Activated naive CD8-positive, alpha-beta T cell treated with anti-CD3 and anti-CD28 coated beads, Interleukin-2, amount 50 U/mL, for 24 hours (primary cell): ENCODE results near the gene EPS8L1.
A peak's percentile ranks its signal among the peaks of the same experiment; 100 is the strongest.

Source experiments
- ATAC-seq: fragments of 150-1000 bp; cut with Tn5 transposase; one replicate; pipeline ENCODE4 v1.10.0; 2021
- DNase-seq: peaks from one replicate; pipeline ENCODE4 v3.0.0; 2021
- H3K27ac Mint-ChIP-seq: one replicate; pipeline ENCODE4 v1.8.0; 2021; ENCODE audit warnings: mild to moderate bottlenecking, mixed read lengths
- H3K27me3 Mint-ChIP-seq: one replicate; pipeline ENCODE4 v1.8.0; 2021; ENCODE audit warnings: mixed read lengths
- H3K36me3 Mint-ChIP-seq: one replicate; pipeline ENCODE4 v1.8.0; 2021; ENCODE audit warnings: low read depth, mixed read lengths
- H3K4me1 Mint-ChIP-seq: one replicate; pipeline ENCODE4 v1.8.0; 2021; ENCODE audit warnings: mixed read lengths
- H3K4me3 Mint-ChIP-seq: one replicate; pipeline ENCODE4 v1.8.0; 2021; ENCODE audit warnings: mild to moderate bottlenecking, moderate library complexity, mixed read lengths
- H3K9me3 Mint-ChIP-seq: one replicate; pipeline ENCODE4 v1.8.0; 2021; ENCODE audit warnings: mixed read lengths

Gene EPS8L1

DNA sequence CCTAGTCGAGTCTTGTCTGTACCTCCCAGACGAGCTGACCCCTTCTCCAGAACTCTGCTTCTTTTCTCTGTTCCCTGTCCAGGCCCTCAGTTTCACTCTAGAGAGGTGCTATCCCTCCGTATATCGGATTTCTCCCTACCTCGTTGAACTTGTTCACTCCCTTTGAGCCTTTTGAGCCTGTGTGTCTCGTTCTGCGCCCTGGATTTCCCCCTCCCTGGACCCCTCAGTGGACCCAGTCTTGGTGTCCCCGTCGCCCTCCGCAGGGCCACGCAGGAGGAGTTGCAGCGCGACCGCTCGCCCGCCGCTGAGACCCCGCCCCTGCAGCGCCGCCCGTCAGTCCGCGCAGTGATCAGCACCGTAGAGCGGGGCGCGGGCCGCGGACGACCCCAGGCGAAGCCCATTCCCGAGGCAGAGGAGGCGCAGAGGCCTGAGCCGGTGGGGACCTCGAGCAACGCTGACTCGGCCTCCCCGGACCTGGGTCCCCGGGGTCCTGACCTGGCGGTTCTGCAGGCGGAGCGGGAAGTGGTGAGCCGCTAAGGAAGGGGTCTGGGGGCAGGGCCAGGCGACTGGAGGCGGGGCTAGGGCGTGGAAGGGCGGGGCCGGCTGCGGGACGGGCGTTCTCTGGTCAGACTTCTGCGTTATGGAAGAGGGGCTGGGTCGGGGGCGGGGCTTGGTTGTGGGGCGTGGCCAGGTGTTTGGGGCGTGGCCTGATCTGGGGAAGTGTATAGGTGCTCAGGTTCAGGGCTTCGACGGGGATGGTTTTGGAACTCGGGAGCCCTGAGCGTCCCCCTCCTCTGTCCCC is 5.5 kb downstream of the EPS8L1 start:
- Mint-ChIP-seq H3K9me3 (no peaks in the 10 kb centered on the region), H3K27ac (no peak overlapping the region), H3K4me3 (peak overlapping the region; percentile 64), H3K36me3 (peaks cover 6% of the 10 kb centered on the region), H3K27me3 (peaks cover 61% of the 10 kb centered on the region), H3K4me1 (peaks cover 25% of the 10 kb centered on the region)
- ATAC-seq (peak; percentile 72), DNase-seq (peak; percentile 91)

DNA sequence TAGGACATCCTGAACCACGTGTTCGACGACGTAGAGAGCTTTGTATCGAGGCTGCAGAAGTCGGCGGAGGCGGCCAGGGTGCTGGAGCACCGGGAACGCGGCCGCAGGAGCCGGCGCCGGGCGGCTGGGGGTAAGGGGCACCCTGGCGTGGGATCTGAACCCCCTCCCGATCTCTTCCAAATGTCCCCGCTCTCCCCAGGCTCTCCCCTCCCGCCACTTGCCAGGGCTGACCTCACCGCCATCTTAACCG is 6.0 kb downstream of the EPS8L1 start:
- H3K4me1 Mint-ChIP-seq: peaks cover 25% of the 10 kb centered on the region
- H3K4me3 Mint-ChIP-seq: peak overlapping the region; percentile 64
- peaks cover 58% of the 10 kb centered on the region for H3K27me3 Mint-ChIP-seq
- no peaks in the 10 kb centered on the region for H3K9me3 Mint-ChIP-seq
- DNase-seq (no peak), ATAC-seq (no peak)
- peaks cover 6% of the 10 kb centered on the region for H3K36me3 Mint-ChIP-seq
- H3K27ac Mint-ChIP-seq: no peak overlapping the region

- Mint-ChIP-seq H3K9me3 (no peaks in the 10 kb centered on the region), H3K27ac (no peak overlapping the region)
These were observed 6.6 kb downstream of the EPS8L1 start for GRCh38 chr19:55082020-55082851.

GRCh38 chr19:55083004-55083850 is 7.6 kb downstream of the EPS8L1 start:
- Mint-ChIP-seq H3K27me3 (peaks cover 68% of the 10 kb centered on the region), H3K27ac (no peak overlapping the region), H3K9me3 (no peaks in the 10 kb centered on the region), H3K36me3 (peaks cover 8% of the 10 kb centered on the region), H3K4me3 (no peak overlapping the region), H3K4me1 (peaks cover 38% of the 10 kb centered on the region)
- ATAC-seq: no peak
- no peak for DNase-seq

More at GRCh38 chr19:55082020-55082851, 6.6 kb downstream of the EPS8L1 start:
- Mint-ChIP-seq H3K4me3 (peak overlapping the region; percentile 64), H3K4me1 (peaks cover 29% of the 10 kb centered on the region), H3K36me3 (peaks cover 6% of the 10 kb centered on the region), H3K27me3 (peaks cover 60% of the 10 kb centered on the region)
- peak; percentile 57 for DNase-seq
- no peak for ATAC-seq

DNA sequence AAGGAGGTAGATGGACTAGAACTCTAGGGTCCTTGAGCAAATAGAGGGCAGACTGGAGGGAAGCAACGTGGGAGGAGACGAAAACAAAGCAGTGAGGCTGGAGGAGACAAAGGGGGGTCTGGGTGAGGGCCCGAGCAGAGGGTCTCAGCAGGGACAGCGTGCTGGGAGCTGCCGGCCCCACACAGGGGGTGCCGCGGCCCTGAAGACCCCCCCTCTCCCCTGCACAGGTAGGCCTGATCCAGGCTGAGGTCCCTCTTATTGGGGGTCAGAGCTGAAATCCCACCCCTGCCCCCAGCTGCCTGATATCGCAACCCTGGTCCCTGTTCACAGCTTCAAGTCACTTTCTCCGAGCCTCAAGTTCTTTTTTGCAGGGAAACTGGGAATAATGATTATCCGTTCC is 8.7 kb downstream of the EPS8L1 start:
- H3K27me3 Mint-ChIP-seq: peaks cover 73% of the 10 kb centered on the region
- no peak overlapping the region for H3K27ac Mint-ChIP-seq
- H3K4me3 Mint-ChIP-seq: no peak overlapping the region
- peaks cover 40% of the 10 kb centered on the region for H3K4me1 Mint-ChIP-seq
- no peaks in the 10 kb centered on the region for H3K9me3 Mint-ChIP-seq
- H3K36me3 Mint-ChIP-seq: peaks cover 11% of the 10 kb centered on the region
- ATAC-seq: no peak
- DNase-seq: no peak

- H3K36me3 Mint-ChIP-seq: peaks cover 17% of the 10 kb centered on the region
- H3K27ac Mint-ChIP-seq: no peak overlapping the region
- H3K27me3 Mint-ChIP-seq: peaks cover 65% of the 10 kb centered on the region
- H3K9me3 Mint-ChIP-seq: no peaks in the 10 kb centered on the region
- peaks cover 27% of the 10 kb centered on the region for H3K4me1 Mint-ChIP-seq
- DNase-seq (no peak), ATAC-seq (no peak)
- H3K4me3 Mint-ChIP-seq: no peak overlapping the region
These were observed 10.4 kb downstream of the EPS8L1 start for GRCh38 chr19:55085923-55086715.

DNA sequence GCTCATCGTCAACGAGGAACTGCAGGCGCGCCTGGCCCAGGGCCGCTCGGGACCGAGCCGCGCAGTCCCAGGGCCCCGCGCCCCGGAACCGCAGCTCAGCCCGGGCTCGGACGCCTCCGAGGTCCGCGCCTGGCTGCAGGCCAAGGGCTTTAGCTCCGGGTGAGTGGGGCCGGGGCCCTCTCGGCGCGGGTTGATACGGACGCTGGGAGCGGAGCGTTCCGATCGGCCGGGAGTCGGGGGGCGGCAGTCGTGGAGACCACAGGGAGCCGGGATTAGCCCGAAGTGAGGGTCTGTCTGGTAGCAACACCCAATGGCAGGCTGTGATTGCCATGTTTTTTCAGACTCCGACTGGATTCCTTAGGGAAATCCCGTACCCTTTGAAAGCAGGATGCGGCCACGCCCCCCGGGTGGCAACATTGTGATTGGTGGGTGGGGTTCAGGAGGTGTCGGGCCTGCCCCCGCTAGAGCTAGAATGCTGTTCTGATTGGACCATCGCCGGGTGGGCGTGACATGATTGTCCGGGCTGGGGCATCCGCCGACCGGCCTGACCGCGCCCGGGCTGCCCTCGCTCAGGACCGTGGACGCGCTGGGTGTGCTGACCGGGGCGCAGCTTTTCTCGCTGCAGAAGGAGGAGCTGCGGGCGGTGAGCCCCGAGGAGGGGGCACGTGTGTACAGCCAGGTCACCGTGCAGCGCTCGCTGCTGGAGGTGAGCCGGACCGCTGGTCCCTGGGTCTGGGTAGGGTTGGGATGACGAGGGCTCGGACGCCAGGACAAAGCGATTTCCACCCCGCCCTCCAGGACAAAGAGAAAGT is 11.3 kb downstream of the EPS8L1 start:
- Mint-ChIP-seq H3K27me3 (peaks cover 61% of the 10 kb centered on the region), H3K4me3 (peak overlapping the region; percentile 51), H3K27ac (no peak overlapping the region), H3K4me1 (peaks cover 24% of the 10 kb centered on the region), H3K9me3 (no peaks in the 10 kb centered on the region), H3K36me3 (peaks cover 17% of the 10 kb centered on the region)
- ATAC-seq (peak; percentile 48), DNase-seq (peak; percentile 68)

DNA sequence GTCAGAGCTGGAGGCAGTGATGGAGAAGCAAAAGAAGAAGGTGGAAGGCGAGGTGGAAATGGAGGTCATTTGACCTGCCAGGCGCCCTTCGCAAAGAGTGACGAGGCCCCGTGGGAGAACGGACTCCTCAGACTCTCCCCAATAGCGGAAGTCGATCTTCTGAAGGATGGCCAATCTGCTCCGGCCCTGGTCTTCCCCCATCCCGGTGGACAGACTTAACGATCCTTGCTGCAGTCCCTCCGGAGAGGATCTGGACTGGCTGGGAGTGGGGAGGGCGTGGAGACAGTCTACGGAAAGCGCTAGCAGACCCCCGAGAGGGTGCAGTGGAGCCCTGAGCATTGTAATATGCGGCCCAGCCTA is 11.9 kb downstream of the EPS8L1 start:
- Mint-ChIP-seq H3K9me3 (no peaks in the 10 kb centered on the region), H3K27me3 (peaks cover 56% of the 10 kb centered on the region), H3K4me3 (peak overlapping the region; percentile 51), H3K27ac (no peak overlapping the region), H3K4me1 (peaks cover 21% of the 10 kb centered on the region), H3K36me3 (peaks cover 17% of the 10 kb centered on the region)
- DNase-seq: no peak
- ATAC-seq: no peak

DNA sequence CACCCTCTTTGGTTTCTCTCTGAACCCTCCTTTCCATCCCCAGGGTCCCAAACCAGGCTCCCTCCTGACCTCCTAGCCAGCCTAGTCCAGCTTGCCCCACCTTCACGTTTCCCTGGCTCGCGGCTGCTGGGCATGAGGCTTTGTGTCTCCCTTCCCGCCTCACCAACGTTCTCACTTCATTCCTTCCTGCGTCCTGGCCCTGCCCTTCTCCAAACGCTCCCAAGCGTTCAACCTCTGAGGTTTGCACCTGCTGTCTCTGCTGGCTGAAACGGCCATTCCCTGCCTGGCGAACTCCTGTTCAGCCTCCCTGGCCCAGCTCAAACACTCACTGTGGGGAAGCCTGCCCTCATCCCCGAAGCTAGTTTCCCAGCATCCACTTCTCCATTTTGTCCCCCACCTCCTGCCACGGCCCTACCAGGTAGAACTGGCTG is 12.4 kb downstream of the EPS8L1 start:
- no peaks in the 10 kb centered on the region for H3K9me3 Mint-ChIP-seq
- no peak for ATAC-seq
- peak overlapping the region; percentile 39 for H3K4me3 Mint-ChIP-seq
- no peak overlapping the region for H3K27ac Mint-ChIP-seq
- H3K4me1 Mint-ChIP-seq: peaks cover 17% of the 10 kb centered on the region
- H3K27me3 Mint-ChIP-seq: peaks cover 52% of the 10 kb centered on the region
- peaks cover 16% of the 10 kb centered on the region for H3K36me3 Mint-ChIP-seq
- DNase-seq: no peak

DNA sequence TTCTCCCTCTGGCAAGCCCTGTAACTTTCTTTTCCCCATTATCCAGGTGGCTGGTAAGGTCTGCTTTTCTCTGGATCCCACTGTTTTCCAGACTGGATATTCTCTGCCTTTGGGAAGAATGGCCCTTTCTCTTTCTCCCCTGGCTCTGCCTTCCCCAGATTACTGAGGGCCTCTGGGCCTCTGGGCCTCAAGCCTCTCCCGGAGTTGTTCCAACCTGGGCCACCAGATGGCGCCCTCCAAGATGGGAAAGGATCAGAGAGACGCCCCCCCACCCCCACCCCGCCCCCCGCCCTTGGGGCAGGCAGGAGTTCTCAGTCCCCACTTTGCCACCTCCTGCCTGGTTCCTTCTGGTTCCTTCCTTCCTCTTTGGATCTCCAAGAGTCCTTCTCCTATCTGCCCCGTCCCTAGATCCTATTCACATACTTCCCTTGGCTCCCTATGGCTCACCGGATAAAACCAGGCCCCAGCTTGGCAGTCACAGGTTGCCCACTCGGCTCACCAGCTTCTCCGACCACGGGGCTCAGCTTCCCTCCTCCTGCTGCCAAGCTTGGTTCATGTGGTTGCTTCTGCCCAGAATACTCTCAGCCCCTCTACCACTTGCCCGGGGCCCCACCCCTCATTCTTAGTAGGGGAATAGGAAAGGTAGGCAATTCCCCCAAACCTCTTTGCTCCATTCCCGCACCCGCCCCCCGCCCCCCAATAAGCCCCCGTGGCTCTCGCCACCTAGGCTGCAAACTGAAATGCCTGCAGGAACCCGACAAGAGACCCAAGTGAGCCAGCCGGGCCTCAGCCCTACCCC is 13.1 kb downstream of the EPS8L1 start:
- H3K9me3 Mint-ChIP-seq: no peaks in the 10 kb centered on the region
- peaks cover 49% of the 10 kb centered on the region for H3K27me3 Mint-ChIP-seq
- H3K27ac Mint-ChIP-seq: no peak overlapping the region

GRCh38 chr19:55089342-55089944 is 13.8 kb downstream of the EPS8L1 start:
- H3K4me1 Mint-ChIP-seq: peaks cover 17% of the 10 kb centered on the region
- H3K4me3 Mint-ChIP-seq: no peak overlapping the region
- DNase-seq (no peak), ATAC-seq (no peak)
- H3K27me3 Mint-ChIP-seq: peaks cover 42% of the 10 kb centered on the region
- H3K27ac Mint-ChIP-seq: no peak overlapping the region
- H3K36me3 Mint-ChIP-seq: peaks cover 16% of the 10 kb centered on the region
- H3K9me3 Mint-ChIP-seq: no peaks in the 10 kb centered on the region

More for the DNA sequence above, 13.1 kb downstream of the EPS8L1 start:
- peak; percentile 57 for ATAC-seq
- DNase-seq: peak; percentile 89
- H3K4me1 Mint-ChIP-seq: peaks cover 17% of the 10 kb centered on the region
- H3K4me3 Mint-ChIP-seq: peak overlapping the region; percentile 39
- peaks cover 16% of the 10 kb centered on the region for H3K36me3 Mint-ChIP-seq

DNA sequence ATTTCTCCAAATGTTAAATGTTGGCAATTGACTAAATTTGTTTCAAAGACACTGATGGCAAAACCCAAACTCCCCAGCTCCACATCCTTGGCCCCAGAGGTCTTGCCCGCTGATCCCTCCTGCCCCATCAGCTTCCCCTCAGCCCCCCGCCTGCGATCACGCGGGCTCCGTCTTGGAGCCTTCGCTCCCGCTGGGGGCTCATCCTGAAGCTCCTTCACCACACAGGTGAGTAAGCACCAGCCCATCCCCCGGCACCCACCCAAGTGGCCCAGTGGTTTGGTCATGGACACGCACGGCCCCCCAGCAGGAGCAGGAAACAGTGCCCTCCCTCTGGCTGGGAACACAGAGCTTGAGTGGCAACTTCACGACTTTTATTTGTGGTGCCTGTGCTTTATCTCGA is 14.9 kb downstream of the EPS8L1 start:
- no peaks in the 10 kb centered on the region for H3K9me3 Mint-ChIP-seq
- peaks cover 33% of the 10 kb centered on the region for H3K27me3 Mint-ChIP-seq
- no peak overlapping the region for H3K4me3 Mint-ChIP-seq
- DNase-seq (no peak), ATAC-seq (no peak)
- H3K27ac Mint-ChIP-seq: no peak overlapping the region
- H3K36me3 Mint-ChIP-seq: peaks cover 17% of the 10 kb centered on the region
- H3K4me1 Mint-ChIP-seq: peaks cover 17% of the 10 kb centered on the region
